BLaER1 treated with 17β-estradiol and CSF1 and Interleukin-3, amounts not matched to agents 10 nM and 100 nM (cell line): ENCODE data around the gene SLC16A5.
A peak's percentile ranks its signal among the peaks of the same experiment; 100 is the strongest.

ENCODE experiments used
- H3K27ac ChIP-seq, 11 experiments: shearing (Covaris generic); formaldehyde crosslinking; 2 replicates each; pipeline ENCODE4 v1.8.1; 2022
- H3K27me3 ChIP-seq, 11 experiments: shearing (Covaris generic); formaldehyde crosslinking; 2 replicates each; pipeline ENCODE4 v1.8.1; 2022
- H3K36me3 ChIP-seq, 11 experiments: shearing (Covaris generic); formaldehyde crosslinking; 2 replicates each; pipeline ENCODE4 v1.8.1; 2022
- H3K4me1 ChIP-seq, 10 experiments: shearing (Covaris generic); formaldehyde crosslinking; 2 replicates each; pipeline ENCODE4 v1.8.1; 2022
- H3K4me2 ChIP-seq, 11 experiments: shearing (Covaris generic); formaldehyde crosslinking; 2 replicates each; pipeline ENCODE4 v1.8.1; 2022
- H3K4me3 ChIP-seq, 10 experiments: shearing (Covaris generic); formaldehyde crosslinking; 2 replicates each; pipeline ENCODE4 v1.8.1; 2022
- H3K9ac ChIP-seq, 11 experiments: shearing (Covaris generic); formaldehyde crosslinking; 2 replicates each; pipeline ENCODE4 v1.8.1; 2022
- H3K9me3 ChIP-seq, 11 experiments: shearing (Covaris generic); formaldehyde crosslinking; replicated peaks in 1 of 11; 2 replicates each; pipeline ENCODE4 v1.8.1; 2022
- H4K20me1 ChIP-seq, 11 experiments: shearing (Covaris generic); formaldehyde crosslinking; 2 replicates each; pipeline ENCODE4 v1.8.1; 2022
- Cebpa-rat ChIP-seq, 11 experiments: shearing (Covaris generic); IDR thresholded peaks; 2 replicates each; pipeline ENCODE4 v1.8.1; 2022

Gene SLC16A5

GRCh38 chr17:75108193-75108592 lies 20.4 kb downstream of the SLC16A5 start:
- H3K4me2 ChIP-seq: peak overlapping the region in 3 of 11 experiments; percentile 99; a peak in 6 of 22 replicates

GRCh38 chr17:75109046-75109406 lies 21.3 kb downstream of the SLC16A5 start:
- Histone ChIP-seq H3K4me1 (peaks cover 33 to 45% (median 36%) of the 10 kb centered on the region in 10 experiments), H3K27me3 (peaks cover 5 to 19% (median 16%) of the 10 kb centered on the region in 11 experiments; a peak in 17 of 22 replicates), H3K27ac (no peak overlapping the region), H3K4me2 (peak overlapping the region; percentile 88 to 100 (median 99)), H3K9ac (peak overlapping the region; percentile 68 to 83 (median 79); a peak in 20 of 22 replicates), H3K36me3 (peaks cover 0 to 18% (median 0%) of the 10 kb centered on the region in 11 experiments; a peak in 9 of 22 replicates), H4K20me1 (peaks cover 0 to 16% (median 0%) of the 10 kb centered on the region in 11 experiments; a peak in 6 of 22 replicates), H3K4me3 (peak overlapping the region; percentile 59 to 84 (median 72)), H3K9me3 (no peaks in the 10 kb centered on the region)
- no peak for TF ChIP-seq Cebpa-rat (IDR thresholded peaks at IDR 0.05)

More at GRCh38 chr17:75108193-75108592, 20.4 kb downstream of the SLC16A5 start:
- Histone ChIP-seq H3K4me1 (peaks cover 28 to 39% (median 31%) of the 10 kb centered on the region in 10 experiments), H3K9me3 (no peaks in the 10 kb centered on the region), H3K36me3 (peaks cover 0 to 21% (median 0%) of the 10 kb centered on the region in 11 experiments; a peak in 9 of 22 replicates), H3K27me3 (peaks cover 5 to 19% (median 16%) of the 10 kb centered on the region in 11 experiments; a peak in 17 of 22 replicates), H3K9ac (no peak overlapping the region), H4K20me1 (peaks cover 0 to 16% (median 0%) of the 10 kb centered on the region in 11 experiments; a peak in 4 of 22 replicates), H3K4me3 (no peak overlapping the region), H3K27ac (no peak overlapping the region)
- TF ChIP-seq Cebpa-rat (IDR thresholded peaks at IDR 0.05): no peak

GRCh38 chr17:75109407-75110233 lies 21.9 kb downstream of the SLC16A5 start, which contains the start of gene ARMC7:
ARMC7 (plus strand) TSS chr17:75109969; CDS start chr17:75110289, 320 bp downstream.
- peak within 1 kb of the TSS; percentile 88 to 100 (median 99) for H3K4me2 ChIP-seq
- peak within 1 kb of the TSS; percentile 59 to 84 (median 72) for H3K4me3 ChIP-seq
- H3K4me1 ChIP-seq: peaks cover 36 to 50% (median 41%) of the 10 kb centered on the region in 10 experiments
- no peak for TF ChIP-seq Cebpa-rat (IDR thresholded peaks at IDR 0.05)
- peak within 1 kb of the TSS; percentile 68 to 83 (median 79) for H3K9ac ChIP-seq
- peaks cover 5 to 19% (median 16%) of the 10 kb centered on the region in 11 experiments; a peak in 17 of 22 replicates for H3K27me3 ChIP-seq
- peaks cover 0 to 15% (median 0%) of the 10 kb centered on the region in 11 experiments; a peak in 7 of 22 replicates for H4K20me1 ChIP-seq
- H3K27ac ChIP-seq: peak within 1 kb of the TSS; percentile 37 to 78 (median 65); a peak in 20 of 22 replicates
- H3K9me3 ChIP-seq: no peaks in the 10 kb centered on the region
- peaks cover 0 to 12% (median 0%) of the 10 kb centered on the region in 11 experiments; a peak in 9 of 22 replicates for H3K36me3 ChIP-seq

GRCh38 chr17:75110234-75110937 lies 22.6 kb downstream of the SLC16A5 start:
- peak overlapping the region; percentile 37 to 78 (median 65); a peak in 16 of 22 replicates for H3K27ac ChIP-seq

GRCh38 chr17:75111777-75112335 lies 24.1 kb downstream of the SLC16A5 start:
- peak overlapping the region in 3 of 10 experiments; percentile 68 to 73 (median 72); a peak in 4 of 20 replicates for H3K4me3 ChIP-seq
- H4K20me1 ChIP-seq: peaks cover 0 to 25% (median 12%) of the 10 kb centered on the region in 11 experiments; a peak in 10 of 22 replicates
- no peak overlapping the region for H3K27ac ChIP-seq
- H3K4me2 ChIP-seq: peak overlapping the region; percentile 88 to 100 (median 99); a peak in 19 of 22 replicates
- TF ChIP-seq Cebpa-rat (IDR thresholded peaks at IDR 0.05): no peak
- H3K9me3 ChIP-seq: no peaks in the 10 kb centered on the region
- peaks cover 56 to 72% (median 63%) of the 10 kb centered on the region in 10 experiments for H3K4me1 ChIP-seq
- peaks cover 5 to 19% (median 16%) of the 10 kb centered on the region in 11 experiments; a peak in 17 of 22 replicates for H3K27me3 ChIP-seq
- H3K9ac ChIP-seq: peak overlapping the region in 3 of 11 experiments; percentile 7 to 25 (median 24); a peak in 2 of 22 replicates
- peaks cover 0 to 15% (median 6%) of the 10 kb centered on the region in 11 experiments; a peak in 13 of 22 replicates for H3K36me3 ChIP-seq

More at GRCh38 chr17:75110234-75110937, 22.6 kb downstream of the SLC16A5 start:
- peaks cover 44 to 57% (median 48%) of the 10 kb centered on the region in 10 experiments for H3K4me1 ChIP-seq
- peak overlapping the region; percentile 59 to 84 (median 72) for H3K4me3 ChIP-seq
- H4K20me1 ChIP-seq: peaks cover 0 to 10% (median 4%) of the 10 kb centered on the region in 11 experiments; a peak in 6 of 22 replicates
- H3K9me3 ChIP-seq: no peaks in the 10 kb centered on the region
- TF ChIP-seq Cebpa-rat (IDR thresholded peaks at IDR 0.05): no peak; a peak in 1 of 22 replicates
- H3K4me2 ChIP-seq: peak overlapping the region; percentile 88 to 100 (median 99)
- peak overlapping the region; percentile 68 to 83 (median 79) for H3K9ac ChIP-seq
- H3K27me3 ChIP-seq: peaks cover 5 to 19% (median 16%) of the 10 kb centered on the region in 11 experiments; a peak in 17 of 22 replicates
- peaks cover 0 to 7% (median under 1%) of the 10 kb centered on the region in 11 experiments; a peak in 6 of 22 replicates for H3K36me3 ChIP-seq

- Histone ChIP-seq H3K27ac (peak overlapping the region; percentile 50 to 89 (median 73); a peak in 20 of 22 replicates), H3K27me3 (peaks cover 3 to 6% (median 5%) of the 10 kb centered on the region in 11 experiments; a peak in 16 of 22 replicates), H3K4me1 (peaks cover 72 to 81% (median 76%) of the 10 kb centered on the region in 10 experiments), H3K4me3 (peak overlapping the region; percentile 45 to 72 (median 56)), H3K9me3 (no peaks in the 10 kb centered on the region), H4K20me1 (peaks cover 0 to 46% (median 30%) of the 10 kb centered on the region in 11 experiments; a peak in 12 of 22 replicates), H3K9ac (peak overlapping the region; percentile 66 to 84 (median 77)), H3K4me2 (peak overlapping the region; percentile 85 to 97 (median 91)), H3K36me3 (peaks cover 5 to 24% (median 10%) of the 10 kb centered on the region in 11 experiments; a peak in 17 of 22 replicates)
- TF ChIP-seq Cebpa-rat (IDR thresholded peaks at IDR 0.05): no peak
These were observed 26.2 kb downstream of the SLC16A5 start for GRCh38 chr17:75113798-75114551.
